H9 (cell line): ENCODE results near the gene LY6G6F. TPM values are rescaled to one million over a fixed set of nuclear protein-coding genes. Genes with fewer than 3 reads are reported as not detected.

Source experiments
- DNase-seq: peaks from one replicate; pipeline ENCODE4 v3.0.0-alpha.2; 2017
- H2AFZ ChIP-seq: one replicate; pipeline ENCODE4 v1.6.1; 2013; ENCODE audit warnings: mild to moderate bottlenecking, low read length, control low read depth, moderate library complexity
- H2AK5ac ChIP-seq: 2 replicates; pipeline ENCODE4 v1.6.1; 2013; ENCODE audit warnings: low read length, control low read depth, mixed read lengths; ENCODE audit not compliant: insufficient read length
- H2BK120ac ChIP-seq: one replicate; pipeline ENCODE4 v1.6.1; 2013; ENCODE audit warnings: low read depth, mild to moderate bottlenecking, low read length, control low read depth, inconsistent platforms; ENCODE audit not compliant: poor library complexity, severe bottlenecking
- H2BK12ac ChIP-seq: 2 replicates; pipeline ENCODE4 v1.6.1; 2013; ENCODE audit warnings: low read length, control low read depth, mixed read lengths, low read depth; ENCODE audit not compliant: insufficient read length
- H2BK15ac ChIP-seq: 2 replicates; pipeline ENCODE4 v1.6.1; 2013; ENCODE audit warnings: low read depth, low read length, control low read depth
- H2BK20ac ChIP-seq: one replicate; pipeline ENCODE4 v1.6.1; 2013; ENCODE audit warnings: low read depth, mild to moderate bottlenecking, low read length, control low read depth, inconsistent platforms; ENCODE audit not compliant: poor library complexity, severe bottlenecking
- H2BK5ac ChIP-seq: 2 replicates; pipeline ENCODE4 v1.6.1; 2013; ENCODE audit warnings: low read length, control low read depth, mixed read lengths; ENCODE audit not compliant: insufficient read length
- H3K14ac ChIP-seq: 2 replicates; pipeline ENCODE4 v1.6.1; 2013; ENCODE audit warnings: low read length, control low read depth; ENCODE audit not compliant: insufficient read depth
- H3K18ac ChIP-seq: 2 replicates; pipeline ENCODE4 v1.6.1; 2013; ENCODE audit warnings: low read depth, mild to moderate bottlenecking, mixed read lengths, low read length, control low read depth; ENCODE audit not compliant: insufficient read length
- H3K23ac ChIP-seq: 2 replicates; pipeline ENCODE4 v1.6.1; 2013; ENCODE audit warnings: low read length, control low read depth, mixed read lengths, low read depth; ENCODE audit not compliant: insufficient read length
- H3K23me2 ChIP-seq: 2 replicates; pipeline ENCODE4 v1.6.1; 2013; ENCODE audit warnings: low read depth, mild to moderate bottlenecking, mixed read lengths, low read length, control low read depth; ENCODE audit not compliant: insufficient read length, poor library complexity, severe bottlenecking
- H3K27ac ChIP-seq: 2 replicates; pipeline ENCODE4 v1.5.1; 2013; ENCODE audit warnings: low read length, control low read depth, mixed read lengths, low read depth; ENCODE audit not compliant: insufficient read length
- H3K27me3 ChIP-seq: 2 replicates; pipeline ENCODE4 v1.6.1; 2013; ENCODE audit warnings: low read length, control low read depth, inconsistent platforms; ENCODE audit not compliant: insufficient read depth
- H3K4ac ChIP-seq: 2 replicates; pipeline ENCODE4 v1.6.1; 2013; ENCODE audit warnings: low read depth, mild to moderate bottlenecking, control low read depth, inconsistent platforms, low read length, moderate library complexity
- H3K4me1 ChIP-seq: 2 replicates; pipeline ENCODE4 v1.6.1; 2013; ENCODE audit warnings: low read length, control low read depth, inconsistent platforms; ENCODE audit not compliant: insufficient read depth
- H3K4me2 ChIP-seq: 2 replicates; pipeline ENCODE4 v1.6.1; 2013; ENCODE audit warnings: low read length, control low read depth, mixed read lengths; ENCODE audit not compliant: insufficient read length, insufficient read depth
- H3K56ac ChIP-seq: 2 replicates; pipeline ENCODE4 v1.6.1; 2013; ENCODE audit warnings: low read depth, mild to moderate bottlenecking, mixed read lengths, low read length, control low read depth; ENCODE audit not compliant: insufficient read length
- H3K79me1 ChIP-seq: 2 replicates; pipeline ENCODE4 v1.6.1; 2013; ENCODE audit warnings: low read depth, mild to moderate bottlenecking, moderate library complexity, low read length, control low read depth, inconsistent platforms; ENCODE audit not compliant: insufficient read depth, poor library complexity, severe bottlenecking
- H3K79me2 ChIP-seq: 2 replicates; pipeline ENCODE4 v1.6.1; 2013; ENCODE audit warnings: low read length, control low read depth, inconsistent platforms; ENCODE audit not compliant: insufficient read depth
- H3K9ac ChIP-seq: 2 replicates; pipeline ENCODE4 v1.6.1; 2013; ENCODE audit warnings: low read length, control low read depth, mixed read lengths; ENCODE audit not compliant: insufficient read length; ENCODE audit errors: extremely low read depth
- H3K9me3 ChIP-seq: one replicate; pipeline ENCODE4 v1.6.1; 2013; ENCODE audit warnings: low read depth, low read length, inconsistent platforms; ENCODE audit not compliant: control insufficient read depth
- H3T11ph ChIP-seq: one replicate; pipeline ENCODE4 v1.6.1; 2013; ENCODE audit warnings: mild to moderate bottlenecking, low read length, control low read depth, inconsistent platforms
- H4K20me1 ChIP-seq: one replicate; pipeline ENCODE4 v1.6.1; 2013; ENCODE audit not compliant: control insufficient read depth, insufficient read length, insufficient read depth
- H4K5ac ChIP-seq: 2 replicates; pipeline ENCODE4 v1.6.1; 2013; ENCODE audit warnings: low read depth, mild to moderate bottlenecking, mixed read lengths, low read length, control low read depth; ENCODE audit not compliant: insufficient read length
- H4K8ac ChIP-seq: replicated peaks from 2 replicates; pipeline ENCODE4 v1.6.1; 2013; ENCODE audit warnings: low read length, control low read depth, mixed read lengths, low read depth; ENCODE audit not compliant: insufficient read length
- H4K91ac ChIP-seq: 2 replicates; pipeline ENCODE4 v1.6.1; 2013; ENCODE audit warnings: low read depth, mild to moderate bottlenecking, moderate library complexity, mixed read lengths, low read length, control low read depth; ENCODE audit not compliant: insufficient read length
- H3K27ac Mint-ChIP-seq, 3 experiments: 2 replicates in 2 of 3; 3 replicates in 1 of 3; pipeline ENCODE4 v1.8.0; 2020 to 2021; ENCODE audit warnings: mixed read lengths in 3 of 3, mild to moderate bottlenecking in 1 of 3, moderate library complexity in 1 of 3
- H3K27me3 Mint-ChIP-seq: 2 replicates; pipeline ENCODE4 v1.8.0; 2021; ENCODE audit warnings: low read depth, mild to moderate bottlenecking, moderate library complexity, mixed read lengths
- H3K36me3 Mint-ChIP-seq, 3 experiments: 2 replicates in 2 of 3; 3 replicates in 1 of 3; pipeline ENCODE4 v1.8.0; 2020 to 2021; ENCODE audit warnings: low read depth in 3 of 3, mixed read lengths in 3 of 3; ENCODE audit not compliant: insufficient read depth in 1 of 3
- H3K4me1 Mint-ChIP-seq, 2 experiments: 2 replicates each; pipeline ENCODE4 v1.8.0; 2020; ENCODE audit warnings: mixed read lengths in 2 of 2
- H3K4me3 Mint-ChIP-seq, 2 experiments: 2 replicates in 1 of 2; 3 replicates in 1 of 2; pipeline ENCODE4 v1.8.0; 2020 to 2021; ENCODE audit warnings: mild to moderate bottlenecking in 2 of 2, mixed read lengths in 2 of 2, moderate library complexity in 1 of 2
- H3K9me3 Mint-ChIP-seq, 2 experiments: 2 replicates in 1 of 2; 3 replicates in 1 of 2; pipeline ENCODE4 v1.8.0; 2020; ENCODE audit warnings: mild to moderate bottlenecking in 2 of 2, mixed read lengths in 2 of 2, moderate library complexity in 1 of 2
- WGBS: extraction: QIAGEN DNeasy Blood & Tissue Kit; methylation state at CpG from one replicate; pipeline ENCODE4 v1.1.7; 2013; ENCODE audit warnings: missing lambda C conversion rate, low lambda C conversion rate, mixed read lengths; ENCODE audit not compliant: insufficient read length; ENCODE audit errors: extremely low coverage; 5-methylcytosine and 5-hydroxymethylcytosine counted together
- total RNA-seq: library from RNA; stranded (reverse); gene quantifications from 2 replicates; pipeline ENCODE4 v1.2.1, GENCODE V29; 2021
- TF ChIP-seq, protein P1 (sequence below): fragments of 200-600 bp; sonication (generic); conservative IDR thresholded peaks from 3 replicates; pipeline ENCODE4 v1.8.0; 2021; ENCODE audit warnings: antibody characterized with exemption, mild to moderate bottlenecking

The LY6G6F gene
- total RNA-seq, 1 experiment from 2014 or later, result not detected

DNA sequence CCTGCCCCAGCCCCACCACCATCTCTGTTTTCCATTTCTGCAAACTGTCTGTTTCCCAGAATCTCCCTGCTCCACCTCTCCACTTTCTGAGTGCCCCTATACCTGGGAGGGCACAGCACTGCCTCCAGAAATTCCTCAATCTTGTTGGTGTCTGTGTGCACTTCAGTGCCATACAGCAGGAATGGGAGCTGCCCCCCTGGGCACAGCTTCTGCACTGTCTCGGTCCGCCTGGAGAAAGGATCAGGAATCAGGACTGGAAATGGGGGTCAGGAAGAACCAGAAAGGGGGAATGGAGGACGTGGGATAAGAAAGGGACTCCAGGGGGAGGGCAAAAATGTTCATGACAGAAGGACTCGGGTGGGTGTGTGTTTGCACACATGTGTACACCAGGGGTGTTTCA lies 27.1 kb downstream of the LY6G6F start:
- Mint-ChIP-seq H3K27me3 (no peaks in the 10 kb centered on the region), H3K27ac (peak overlapping the region in 2 of 3 experiments; percentile 58 to 93; a peak in 2 of 7 replicates), H3K36me3 (peaks cover 36 to 46% (median 38%) of the 10 kb centered on the region in 3 experiments), H3K9me3 (no peaks in the 10 kb centered on the region; a peak in 2 of 5 replicates), H3K4me3 (peak overlapping the region in 1 of 2 experiments; percentile 91; a peak in 3 of 5 replicates), H3K4me1 (peaks cover 49 to 50% of the 10 kb centered on the region in 2 experiments)
- Histone ChIP-seq H3K4me2 (no peak overlapping the region), H2AFZ (no peak overlapping the region), H3K23me2 (peaks cover 30% of the 10 kb centered on the region), H2BK5ac (no peak overlapping the region), H3K56ac (no peak overlapping the region), H3K27ac (no peak overlapping the region), H2BK12ac (no peak overlapping the region), H2BK15ac (no peak overlapping the region), H2BK20ac (no peak overlapping the region), H3K27me3 (no peaks in the 10 kb centered on the region), H3K4ac (no peak overlapping the region), H2BK120ac (no peak overlapping the region), H3K79me1 (no peaks in the 10 kb centered on the region), H4K91ac (no peak overlapping the region), H3K9me3 (no peaks in the 10 kb centered on the region), H3K23ac (no peak overlapping the region), H3K9ac (no peak overlapping the region), H4K8ac (no peak overlapping the region), H3K4me1 (peaks cover 12% of the 10 kb centered on the region), H4K20me1 (no peaks in the 10 kb centered on the region), H3K79me2 (peaks cover 6% of the 10 kb centered on the region; the same call in 1 of the 2 replicates), H4K5ac (no peak overlapping the region), H3K14ac (no peak overlapping the region), H3T11ph (no peak overlapping the region), H2AK5ac (no peak overlapping the region), H3K18ac (no peak overlapping the region)
- no CpG with 5 or more reads among the region's 4 CpGs for WGBS
- no peak for DNase-seq
- TF ChIP-seq, protein P1, sequence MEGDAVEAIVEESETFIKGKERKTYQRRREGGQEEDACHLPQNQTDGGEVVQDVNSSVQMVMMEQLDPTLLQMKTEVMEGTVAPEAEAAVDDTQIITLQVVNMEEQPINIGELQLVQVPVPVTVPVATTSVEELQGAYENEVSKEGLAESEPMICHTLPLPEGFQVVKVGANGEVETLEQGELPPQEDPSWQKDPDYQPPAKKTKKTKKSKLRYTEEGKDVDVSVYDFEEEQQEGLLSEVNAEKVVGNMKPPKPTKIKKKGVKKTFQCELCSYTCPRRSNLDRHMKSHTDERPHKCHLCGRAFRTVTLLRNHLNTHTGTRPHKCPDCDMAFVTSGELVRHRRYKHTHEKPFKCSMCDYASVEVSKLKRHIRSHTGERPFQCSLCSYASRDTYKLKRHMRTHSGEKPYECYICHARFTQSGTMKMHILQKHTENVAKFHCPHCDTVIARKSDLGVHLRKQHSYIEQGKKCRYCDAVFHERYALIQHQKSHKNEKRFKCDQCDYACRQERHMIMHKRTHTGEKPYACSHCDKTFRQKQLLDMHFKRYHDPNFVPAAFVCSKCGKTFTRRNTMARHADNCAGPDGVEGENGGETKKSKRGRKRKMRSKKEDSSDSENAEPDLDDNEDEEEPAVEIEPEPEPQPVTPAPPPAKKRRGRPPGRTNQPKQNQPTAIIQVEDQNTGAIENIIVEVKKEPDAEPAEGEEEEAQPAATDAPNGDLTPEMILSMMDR, result no peak
